G401.6 (cell line): ENCODE measurements around the gene AP2A1.

Source experiments
- FAIRE-seq: peaks from 2 replicates; lab custom pipeline; 2012; peaks lifted over from hg19 to GRCh38; lab: Jason Lieb, UNC

Gene AP2A1

DNA sequence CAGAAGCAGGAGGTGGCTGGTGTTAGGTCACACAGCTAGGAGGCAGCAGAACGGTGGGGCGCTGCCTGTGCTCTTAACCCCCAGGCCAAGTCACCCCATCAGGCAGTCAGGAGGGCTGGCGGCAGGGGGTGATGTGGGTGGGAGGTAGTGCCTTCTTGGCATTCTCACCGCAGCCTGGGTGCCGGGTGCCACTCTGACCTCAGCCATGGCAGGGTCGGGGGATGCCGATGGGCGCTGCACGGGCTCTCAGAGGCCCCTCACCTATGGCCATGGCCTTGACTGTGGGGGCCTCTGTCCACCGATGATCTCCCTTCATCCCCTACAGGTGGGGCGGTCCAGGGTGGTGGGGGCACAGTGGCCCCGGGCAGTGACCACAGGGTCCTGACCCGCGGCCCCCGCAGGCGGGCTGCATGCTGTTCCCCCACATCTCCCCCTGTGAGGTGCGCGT, 89.8 kb downstream of the AP2A1 start:
- no peak for FAIRE-seq
